22Rv1 (cell line): ENCODE measurements around the gene PODXL.
"Not testable (repeated sequence)": the region's sequence is repeated elsewhere in the genome, so short reads cannot be mapped to it uniquely, and the experiment has no call there.

Experiments used
- H3K27ac ChIP-seq: fragments of 450-650 bp; 2 replicates; pipeline ENCODE4 v1.5.1; 2017
- ZFX ChIP-seq: fragments of 450-650 bp; IDR thresholded peaks from 2 replicates; pipeline ENCODE4 v1.6.1; 2017; ENCODE audit warnings: antibody characterized with exemption, borderline replicate concordance
- TF ChIP-seq, protein P1 (sequence below): fragments of 450-650 bp; IDR thresholded peaks from 2 replicates; pipeline ENCODE4 v1.5.1; 2017; ENCODE audit warnings: mild to moderate bottlenecking

Gene PODXL

DNA sequence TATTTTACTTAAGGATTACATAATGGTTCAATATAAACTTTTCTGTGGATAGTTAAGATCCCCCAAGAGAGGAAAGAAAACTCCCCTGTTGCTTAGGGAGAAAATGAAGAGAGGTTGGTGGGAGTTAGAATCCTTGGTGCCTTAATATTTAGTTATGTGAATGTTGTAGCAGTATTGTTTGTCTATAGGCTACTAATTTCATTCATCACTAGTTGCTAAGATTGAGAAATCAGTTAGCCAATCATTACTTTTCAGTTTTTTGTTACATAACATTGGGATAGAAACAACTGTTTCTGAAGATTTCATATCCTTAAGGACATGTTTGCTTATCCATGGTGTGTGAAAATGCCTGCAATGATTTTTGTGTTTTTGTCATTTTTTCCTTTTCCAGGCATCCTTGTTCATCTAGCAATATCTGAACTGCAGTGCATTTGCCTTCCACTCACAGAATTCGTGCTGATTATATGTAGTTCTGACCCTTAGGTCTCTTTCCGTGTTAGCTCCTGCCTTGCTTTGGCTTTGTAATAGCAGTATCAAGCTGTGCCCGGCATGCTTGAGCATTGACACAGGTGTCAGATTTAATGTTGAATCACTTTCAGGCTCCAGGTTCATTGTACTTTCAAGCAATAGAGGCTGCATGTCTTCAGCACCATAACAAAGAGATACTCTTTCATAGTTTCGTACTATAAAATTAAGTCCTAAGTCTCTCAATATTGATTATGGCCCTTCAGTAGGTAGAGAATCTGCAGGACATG, 85.0 kb downstream of the PODXL start:
- no peak overlapping the region for H3K27ac ChIP-seq
- no peak for TF ChIP-seq ZFX
- TF ChIP-seq, protein P1, sequence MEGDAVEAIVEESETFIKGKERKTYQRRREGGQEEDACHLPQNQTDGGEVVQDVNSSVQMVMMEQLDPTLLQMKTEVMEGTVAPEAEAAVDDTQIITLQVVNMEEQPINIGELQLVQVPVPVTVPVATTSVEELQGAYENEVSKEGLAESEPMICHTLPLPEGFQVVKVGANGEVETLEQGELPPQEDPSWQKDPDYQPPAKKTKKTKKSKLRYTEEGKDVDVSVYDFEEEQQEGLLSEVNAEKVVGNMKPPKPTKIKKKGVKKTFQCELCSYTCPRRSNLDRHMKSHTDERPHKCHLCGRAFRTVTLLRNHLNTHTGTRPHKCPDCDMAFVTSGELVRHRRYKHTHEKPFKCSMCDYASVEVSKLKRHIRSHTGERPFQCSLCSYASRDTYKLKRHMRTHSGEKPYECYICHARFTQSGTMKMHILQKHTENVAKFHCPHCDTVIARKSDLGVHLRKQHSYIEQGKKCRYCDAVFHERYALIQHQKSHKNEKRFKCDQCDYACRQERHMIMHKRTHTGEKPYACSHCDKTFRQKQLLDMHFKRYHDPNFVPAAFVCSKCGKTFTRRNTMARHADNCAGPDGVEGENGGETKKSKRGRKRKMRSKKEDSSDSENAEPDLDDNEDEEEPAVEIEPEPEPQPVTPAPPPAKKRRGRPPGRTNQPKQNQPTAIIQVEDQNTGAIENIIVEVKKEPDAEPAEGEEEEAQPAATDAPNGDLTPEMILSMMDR = no peak

DNA sequence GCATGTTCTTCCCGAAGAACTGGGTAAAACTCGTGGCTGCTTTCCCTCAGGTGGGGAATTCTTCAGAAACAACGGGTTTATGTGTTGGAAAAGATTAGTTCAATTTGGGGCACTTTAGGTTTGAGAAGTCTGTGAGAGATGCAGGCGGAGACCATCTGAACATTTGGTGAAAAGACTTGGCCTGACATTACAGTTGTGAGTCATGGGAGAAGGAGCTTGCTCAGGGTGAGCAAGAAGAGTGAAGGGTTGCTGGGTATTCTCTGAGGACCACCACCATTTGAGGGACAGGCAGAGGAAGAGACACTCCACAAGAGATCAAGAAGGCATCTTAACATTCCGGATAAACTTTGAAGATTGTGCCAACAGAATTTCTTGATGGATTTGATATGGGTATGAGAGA, 88.6 kb downstream of the PODXL start:
- no peak overlapping the region for H3K27ac ChIP-seq
- TF ChIP-seq, protein P1 = no peak
- TF ChIP-seq ZFX = no peak

DNA sequence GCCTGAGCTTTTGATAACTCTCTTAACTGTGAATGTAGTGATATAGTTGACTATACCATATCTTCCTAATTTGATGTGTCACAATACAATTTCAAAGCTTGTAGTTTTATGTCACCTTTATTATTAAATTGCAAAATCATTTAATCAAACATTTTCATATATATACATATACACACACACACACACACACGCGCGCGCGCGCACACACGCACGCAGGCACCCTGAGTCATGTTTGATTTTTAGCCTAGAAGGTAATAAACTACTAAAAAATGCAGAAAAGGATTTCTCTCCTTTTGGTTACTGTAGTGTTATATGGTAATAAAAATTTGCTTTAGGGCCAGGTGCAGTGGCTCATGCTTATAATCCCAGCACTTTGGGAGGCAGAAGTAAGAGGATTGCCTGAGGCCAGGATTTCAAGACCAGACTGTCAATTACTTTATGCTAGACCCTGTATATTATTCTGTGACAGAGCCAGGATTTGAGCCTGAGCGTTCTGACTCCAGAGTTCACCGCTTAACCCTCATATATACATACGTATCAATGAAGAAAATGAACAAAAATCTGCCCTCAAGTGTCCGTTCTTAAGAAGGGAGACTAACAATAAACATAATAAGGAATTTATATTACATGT, 89.6 kb downstream of the PODXL start:
- H3K27ac ChIP-seq = no peak overlapping the region
- no peak for TF ChIP-seq ZFX
- TF ChIP-seq, protein P1 = no peak

DNA sequence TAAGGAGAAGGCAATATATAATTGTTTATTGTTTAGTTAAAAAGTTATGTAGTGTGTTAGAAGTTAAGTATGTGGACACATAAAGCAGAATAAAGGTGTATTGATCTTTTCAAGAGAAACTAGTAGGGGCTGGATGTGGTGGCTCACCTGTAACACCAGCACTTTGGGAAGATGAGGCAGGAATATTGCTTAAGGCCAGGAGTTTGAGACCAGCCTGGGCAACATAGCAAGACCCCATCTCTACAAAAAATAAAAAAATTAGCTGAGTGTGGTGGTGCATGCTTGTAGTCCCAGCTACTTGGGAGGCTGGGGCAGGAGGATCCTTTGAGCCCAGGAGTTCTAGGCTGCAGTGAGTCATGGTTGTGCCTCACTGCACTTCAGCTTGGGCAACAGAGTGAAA, 93.7 kb downstream of the PODXL start:
- H3K27ac ChIP-seq = not testable (repeated sequence)

DNA sequence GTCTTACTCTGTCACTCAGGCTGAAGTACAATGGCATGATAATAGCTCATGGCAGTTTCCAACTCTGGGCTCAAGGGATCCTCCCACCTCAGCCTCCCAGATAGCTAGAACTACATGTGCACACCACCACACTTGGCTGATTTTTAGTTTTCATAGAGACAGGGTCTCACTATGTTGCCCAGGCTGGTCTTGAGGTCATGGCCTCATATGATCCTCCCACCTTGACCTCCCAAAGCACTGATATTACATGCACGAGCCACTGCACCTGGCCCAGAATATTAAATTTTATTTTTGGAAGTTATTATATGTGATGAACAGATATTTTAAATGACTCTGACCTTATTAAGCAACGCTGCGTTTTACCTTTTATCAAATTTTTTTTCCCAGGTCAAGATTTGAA, 94.4 kb downstream of the PODXL start:
- no peak overlapping the region for H3K27ac ChIP-seq
- TF ChIP-seq, protein P1 = no peak
- no peak for TF ChIP-seq ZFX

DNA sequence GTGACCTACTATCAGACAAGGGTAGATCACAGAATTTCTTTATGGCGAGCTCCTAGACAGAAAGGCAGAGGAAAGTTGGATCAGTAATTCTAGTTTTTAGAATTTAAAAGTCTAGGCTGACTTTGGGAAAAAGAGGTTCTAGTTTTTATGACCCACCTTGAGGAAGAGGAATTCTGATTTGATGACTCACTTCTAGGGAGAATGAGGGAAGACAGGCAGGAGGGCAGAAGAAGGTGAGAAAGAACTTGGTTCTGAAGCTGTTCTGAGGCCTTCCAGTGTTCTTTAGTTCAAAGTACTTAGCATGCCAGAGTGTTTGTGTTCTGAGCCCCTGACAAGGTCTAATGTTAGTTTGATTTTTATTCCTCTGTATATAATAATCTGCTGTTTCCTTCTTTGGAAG, 97.2 kb downstream of the PODXL start:
- no peak overlapping the region for H3K27ac ChIP-seq
- TF ChIP-seq, protein P1 = no peak
- TF ChIP-seq ZFX = no peak

DNA sequence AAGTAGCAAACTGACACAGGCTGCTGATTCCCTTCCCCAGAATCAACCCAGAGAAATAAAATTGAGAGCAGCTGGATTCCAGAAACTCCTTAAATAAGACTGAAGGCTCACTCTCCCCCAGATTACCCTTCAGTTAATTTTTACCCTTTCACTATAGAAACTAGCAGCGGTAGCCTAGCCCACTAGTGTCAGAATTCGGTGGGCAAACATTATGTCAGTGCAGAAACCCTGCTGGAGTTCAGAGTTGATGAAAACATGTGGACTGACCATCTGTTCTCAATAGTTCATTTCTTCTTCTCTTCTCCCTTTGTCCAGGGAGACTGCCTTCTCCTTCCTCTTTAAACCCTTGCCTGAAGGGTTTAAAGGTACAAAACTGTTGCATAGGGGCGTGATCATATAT, 100.1 kb downstream of the PODXL start:
- no peak for TF ChIP-seq ZFX
- TF ChIP-seq, protein P1 = no peak

More for the DNA sequence above, 100.1 kb downstream of the PODXL start:
- H3K27ac ChIP-seq = no peak overlapping the region
